Measurements from ENCODE around the gene MRPL50. TPM values are rescaled to one million over a fixed set of nuclear protein-coding genes. Genes with fewer than 3 reads are reported as not detected.

Gene MRPL50
- total and polyA plus RNA-seq, 9 of the 15 experiments (the other 6 are each of a cell fraction or from before 2014, with no cell fraction given) = 17.5 to 107 (median 37.4) TPM

- TF ChIP-seq REST (IDR thresholded peaks at IDR 0.05; ENCODE audit: borderline replicate concordance) (peak; percentile 17; the same call in 1 of the 2 replicates), REST (CRISPR knock-in tag; IDR thresholded peaks at IDR 0.05; ENCODE audit: low read depth) (no peak)
These were observed 10.4 kb downstream of the MRPL50 start (continued) for GRCh38 chr9:101387871-101388506.

Measured in K562 (cell line).